Duodenal mucosa (tissue), 2 donors: ENCODE results near the gene RRP1B.
A peak's percentile ranks its signal among the peaks of the same experiment; 100 is the strongest.
"Not testable (repeated sequence)": the region's sequence is repeated elsewhere in the genome, so short reads cannot be mapped to it uniquely, and the experiment has no call there.

ENCODE experiments used
- H3K27ac ChIP-seq: one replicate; pipeline ENCODE4 v1.7.0; 2013; ENCODE audit warnings: low read depth, low read length
- H3K27me3 ChIP-seq, 2 donors: one replicate each; pipeline ENCODE4 v1.7.0; 2013; ENCODE audit warnings: low read length in 2 of 2, control low read depth in 1 of 2; ENCODE audit not compliant: insufficient read depth in 2 of 2, control insufficient read depth in 1 of 2
- H3K36me3 ChIP-seq, 2 donors: one replicate each; pipeline ENCODE4 v1.7.0; 2013; ENCODE audit warnings: low read length in 2 of 2, control low read depth in 1 of 2; ENCODE audit not compliant: insufficient read depth in 2 of 2, control insufficient read depth in 1 of 2
- H3K4me1 ChIP-seq, 2 donors: one replicate each; pipeline ENCODE4 v1.7.0; 2013; ENCODE audit warnings: low read length in 2 of 2, control low read depth in 1 of 2; ENCODE audit not compliant: insufficient read depth in 2 of 2, control insufficient read depth in 1 of 2
- H3K4me3 ChIP-seq, 2 donors: one replicate each; pipeline ENCODE4 v1.7.0; 2013; ENCODE audit warnings: low read length in 2 of 2, low read depth in 1 of 2
- H3K9ac ChIP-seq, 2 donors: one replicate each; pipeline ENCODE4 v1.7.0; 2013; ENCODE audit warnings: low read length in 2 of 2, low read depth in 1 of 2
- H3K9me3 ChIP-seq, 2 donors: one replicate each; pipeline ENCODE4 v1.7.0; 2013; ENCODE audit warnings: low read length in 2 of 2, control low read depth in 1 of 2; ENCODE audit not compliant: control insufficient read depth in 1 of 2

The RRP1B gene

GRCh38 chr21:43712268-43712942 is 53.0 kb downstream of the RRP1B start:
- Histone ChIP-seq H3K4me3 (peak overlapping the region in 1 of 2 donors; percentile 17), H3K9ac (peak overlapping the region in 1 of 2 donors; percentile 18), H3K27me3 (no peaks in the 10 kb centered on the region), H3K9me3 (peaks cover 0 to 2% of the 10 kb centered on the region in 2 donors), H3K4me1 (peaks cover 9 to 13% of the 10 kb centered on the region in 2 donors), H3K27ac (peak overlapping the region; percentile 83), H3K36me3 (no peaks in the 10 kb centered on the region)

- not testable (repeated sequence) for H3K9me3 ChIP-seq, H3K27me3 ChIP-seq, H3K36me3 ChIP-seq, H3K4me3 ChIP-seq, H3K9ac ChIP-seq
- Histone ChIP-seq H3K27ac (peak overlapping the region; percentile 83), H3K4me1 (peaks cover 11 to 19% of the 10 kb centered on the region in 2 donors)
Observed at GRCh38 chr21:43713123-43713522, 53.8 kb downstream of the RRP1B start.

GRCh38 chr21:43716376-43717165 is 57.2 kb downstream of the RRP1B start:
- H3K36me3 ChIP-seq, result no peaks in the 10 kb centered on the region
- H3K27ac ChIP-seq, result no peak overlapping the region
- no peak overlapping the region for H3K9ac ChIP-seq
- no peaks in the 10 kb centered on the region for H3K9me3 ChIP-seq
- H3K27me3 ChIP-seq, result no peaks in the 10 kb centered on the region
- H3K4me1 ChIP-seq, result peaks cover 29 to 42% of the 10 kb centered on the region in 2 donors
- H3K4me3 ChIP-seq, result no peak overlapping the region

- Histone ChIP-seq H3K9ac (no peak overlapping the region), H3K9me3 (no peaks in the 10 kb centered on the region), H3K27ac (no peak overlapping the region), H3K4me3 (no peak overlapping the region), H3K27me3 (no peaks in the 10 kb centered on the region), H3K4me1 (peaks cover 33 to 49% of the 10 kb centered on the region in 2 donors), H3K36me3 (no peaks in the 10 kb centered on the region)
Observed at GRCh38 chr21:43717166-43717853, 58.0 kb downstream of the RRP1B start.

GRCh38 chr21:43717967-43718871 is 58.9 kb downstream of the RRP1B start:
- no peak overlapping the region for H3K27ac ChIP-seq
- H3K36me3 ChIP-seq, result peaks cover 0 to 1% of the 10 kb centered on the region in 2 donors
- peaks cover 30 to 45% of the 10 kb centered on the region in 2 donors for H3K4me1 ChIP-seq
- no peaks in the 10 kb centered on the region for H3K9me3 ChIP-seq
- H3K27me3 ChIP-seq, result no peaks in the 10 kb centered on the region
- H3K9ac ChIP-seq, result peak overlapping the region; percentile 58 to 63
- H3K4me3 ChIP-seq, result peak overlapping the region; percentile 63 to 68

- peak within 1 kb of the TSS; percentile 95 to 98 for H3K9ac ChIP-seq
- H3K36me3 ChIP-seq, result peaks cover 4 to 10% of the 10 kb centered on the region in 2 donors
- peaks cover 30 to 39% of the 10 kb centered on the region in 2 donors for H3K4me1 ChIP-seq
- H3K27me3 ChIP-seq, result no peaks in the 10 kb centered on the region
- H3K9me3 ChIP-seq, result no peaks in the 10 kb centered on the region
- H3K4me3 ChIP-seq, result peak within 1 kb of the TSS; percentile 94 to 95
- H3K27ac ChIP-seq, result peak within 1 kb of the TSS; percentile 87
Observed at GRCh38 chr21:43718872-43719747, 59.8 kb downstream of the RRP1B start, which contains the start of gene PDXK. Gene PDXK, plus strand, starts transcription at chr21:43719129. Its CDS starts 166 bp downstream, at chr21:43719295.

- no peaks in the 10 kb centered on the region for H3K27me3 ChIP-seq
- peak overlapping the region; percentile 87 for H3K27ac ChIP-seq
- peaks cover 4 to 13% of the 10 kb centered on the region in 2 donors for H3K36me3 ChIP-seq
- peak overlapping the region; percentile 95 to 98 for H3K9ac ChIP-seq
- peak overlapping the region; percentile 94 to 95 for H3K4me3 ChIP-seq
- peaks cover 30 to 39% of the 10 kb centered on the region in 2 donors for H3K4me1 ChIP-seq
- H3K9me3 ChIP-seq, result no peaks in the 10 kb centered on the region
Observed at GRCh38 chr21:43719748-43720538, 60.6 kb downstream of the RRP1B start.

- Histone ChIP-seq H3K4me3 (peak overlapping the region; percentile 94 to 95), H3K9ac (peak overlapping the region; percentile 95 to 98), H3K27me3 (no peaks in the 10 kb centered on the region), H3K27ac (no peak overlapping the region), H3K36me3 (peaks cover 4 to 13% of the 10 kb centered on the region in 2 donors), H3K9me3 (no peaks in the 10 kb centered on the region), H3K4me1 (peaks cover 34 to 40% of the 10 kb centered on the region in 2 donors)
Observed at GRCh38 chr21:43720539-43721166, 61.3 kb downstream of the RRP1B start.
